Posterior cingulate gyrus (tissue), 11 donors: ENCODE results near the gene GASK1A.

Experiments
- DNase-seq, 10 donors: peaks; one replicate each; pipeline versions ENCODE4 v3.0.0 to v3.0.0-alpha.2; 2020 to 2021; ENCODE audit warnings: mixed read lengths in 3 of 10
- intact Hi-C: fragments of 100-400 bp; cut with DNase I; formaldehyde crosslinking; loops from one replicate; pipeline ENCODE4 v1.15.1; 2023

GASK1A gene

DNA sequence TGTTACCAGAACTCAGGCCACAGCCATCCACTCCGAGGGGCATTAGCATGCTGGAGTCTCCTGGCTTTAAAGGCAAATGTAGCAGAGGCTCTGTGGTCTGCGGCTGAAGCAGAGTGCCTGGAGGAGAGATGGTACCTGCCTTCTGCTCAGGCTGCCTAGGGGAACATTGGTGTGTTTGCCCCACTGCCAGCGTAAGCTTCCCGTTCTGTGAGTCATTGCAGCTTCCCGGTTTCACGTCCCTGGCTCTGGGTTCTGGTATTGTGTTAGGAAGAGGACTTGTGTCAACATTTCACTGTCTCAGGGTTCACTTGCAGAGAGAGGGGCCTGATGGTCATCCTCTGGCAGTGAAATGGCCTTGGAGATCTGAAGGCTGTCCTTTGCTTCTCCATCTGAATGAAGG is 1.8 kb downstream of the GASK1A start:
- intact Hi-C loops, result no loop called here
- DNase-seq, result no peak

DNA sequence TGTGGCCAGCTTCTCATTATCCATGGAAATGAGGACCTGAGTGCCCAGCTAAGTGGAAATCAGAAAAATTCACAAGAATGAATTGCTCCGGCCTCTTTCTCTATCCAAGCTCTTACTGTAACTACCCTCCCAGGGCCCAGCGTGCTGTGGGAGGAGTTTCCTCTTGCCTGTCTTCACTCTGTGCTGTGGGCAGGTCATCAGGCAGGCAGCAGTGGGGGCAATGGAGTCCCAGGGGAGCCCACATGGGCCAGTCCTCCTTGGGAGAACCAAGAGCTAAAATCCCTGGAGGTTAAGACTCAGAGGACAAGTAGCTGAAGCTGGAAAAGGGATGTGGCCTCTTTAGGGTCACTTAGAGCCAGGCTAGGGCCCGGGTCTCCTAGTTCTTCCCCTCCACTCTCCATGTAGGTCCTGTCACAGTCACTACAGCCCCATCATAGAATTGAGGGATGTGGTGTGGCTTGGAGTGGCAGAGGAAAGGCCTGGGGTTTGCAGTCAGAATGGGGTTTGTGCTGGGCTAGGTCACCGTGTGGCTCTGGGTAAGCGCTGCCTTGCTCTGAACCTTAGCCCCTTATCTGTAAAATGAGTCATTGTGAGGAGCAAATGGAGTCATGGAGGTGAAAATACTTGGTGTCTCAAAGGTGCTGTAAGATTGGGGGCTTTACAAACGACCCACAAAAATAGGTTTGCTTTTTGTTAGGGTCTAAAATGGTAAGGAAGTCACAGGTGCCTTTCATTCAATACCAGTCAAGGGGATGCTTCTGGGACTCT is 3.7 kb downstream of the GASK1A start:
- intact Hi-C loops, result no loop called here
- DNase-seq, result no peak

DNA sequence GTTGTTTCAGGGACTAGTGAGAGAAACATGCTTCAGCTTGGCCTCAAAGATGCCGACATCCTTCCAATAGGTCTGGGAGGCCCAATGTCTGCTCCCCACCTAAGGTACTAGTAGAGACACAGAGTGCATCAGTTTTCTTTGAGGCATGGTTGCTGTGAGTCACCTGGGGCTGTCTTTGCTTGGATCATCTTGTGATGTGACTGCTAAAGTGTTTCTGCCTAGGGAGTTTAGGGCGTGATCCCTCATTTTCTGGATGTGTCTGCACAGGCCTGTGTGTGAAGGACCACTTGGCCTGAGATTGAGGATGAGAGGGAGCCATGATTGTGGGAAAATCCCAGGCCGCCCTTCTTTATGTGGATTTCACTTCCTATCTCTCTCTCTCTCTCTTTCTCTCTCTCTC is 4.8 kb downstream of the GASK1A start:
- no peak for DNase-seq
- intact Hi-C loops, result no loop called here

DNA sequence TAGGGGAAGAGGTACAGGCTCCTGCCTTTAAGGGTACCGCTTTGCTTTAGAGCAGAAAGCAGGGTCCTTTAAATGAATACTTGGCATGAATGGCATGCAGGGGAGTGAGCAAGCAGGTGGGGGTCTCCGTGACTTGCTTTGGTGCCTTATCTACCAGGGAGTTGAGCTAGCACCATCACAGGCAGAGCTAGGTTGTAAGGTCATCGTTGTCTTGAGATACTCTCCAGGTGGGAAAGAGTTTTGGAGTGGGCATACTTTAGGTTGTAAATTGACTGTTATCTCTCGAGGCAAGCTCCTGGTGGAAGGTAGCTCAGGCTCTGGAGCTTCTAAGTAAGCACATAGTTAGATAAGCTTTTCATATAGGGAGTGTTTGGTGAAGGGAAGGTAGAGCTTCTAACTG is 5.6 kb downstream of the GASK1A start:
- no peak for DNase-seq
- intact Hi-C loops, result no loop called here

DNA sequence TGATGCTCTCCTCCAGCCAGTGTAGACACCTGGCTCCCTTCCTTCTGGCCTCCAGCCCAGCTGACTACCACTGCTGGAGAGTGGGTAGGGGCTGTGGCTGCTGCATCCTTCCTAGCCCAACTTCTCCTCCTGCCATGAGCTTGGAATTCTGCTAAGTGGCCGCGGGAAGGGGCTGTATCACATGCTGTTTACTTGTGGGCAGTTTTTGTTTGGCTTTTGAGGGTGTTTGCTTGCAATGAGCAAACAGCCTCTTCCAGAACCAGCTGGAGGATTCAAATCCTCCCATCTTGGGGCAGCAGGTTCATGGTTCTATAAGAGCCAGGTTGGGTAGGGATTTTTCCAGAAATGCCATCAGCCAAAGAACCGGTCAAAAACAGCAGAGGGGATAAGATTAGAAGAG is 9.0 kb downstream of the GASK1A start:
- no peak for DNase-seq
- intact Hi-C loops, result no loop called here

DNA sequence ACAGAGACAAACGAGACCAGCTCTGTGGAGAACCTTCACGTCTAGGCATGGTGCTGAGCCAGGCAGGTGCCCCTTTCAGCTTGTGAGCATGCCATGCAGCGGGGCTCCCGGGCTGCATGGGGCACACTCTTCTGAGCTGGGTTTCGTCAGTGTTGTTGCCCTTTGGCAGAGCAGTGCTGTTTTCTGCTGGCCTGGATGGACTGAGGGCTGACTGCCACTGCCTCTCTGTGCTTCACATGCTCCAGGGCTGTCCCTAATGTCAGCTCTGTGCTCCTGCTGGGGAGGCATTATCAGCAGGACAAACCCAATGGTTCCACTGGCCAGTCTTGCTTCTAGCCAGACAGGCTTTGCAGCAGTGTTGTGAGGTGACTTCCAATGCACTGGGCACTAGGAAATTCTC is 9.5 kb downstream of the GASK1A start:
- intact Hi-C loops, result no loop called here
- peak in 3 of 10 donors; percentile 16 to 84 (median 21) for DNase-seq

DNA sequence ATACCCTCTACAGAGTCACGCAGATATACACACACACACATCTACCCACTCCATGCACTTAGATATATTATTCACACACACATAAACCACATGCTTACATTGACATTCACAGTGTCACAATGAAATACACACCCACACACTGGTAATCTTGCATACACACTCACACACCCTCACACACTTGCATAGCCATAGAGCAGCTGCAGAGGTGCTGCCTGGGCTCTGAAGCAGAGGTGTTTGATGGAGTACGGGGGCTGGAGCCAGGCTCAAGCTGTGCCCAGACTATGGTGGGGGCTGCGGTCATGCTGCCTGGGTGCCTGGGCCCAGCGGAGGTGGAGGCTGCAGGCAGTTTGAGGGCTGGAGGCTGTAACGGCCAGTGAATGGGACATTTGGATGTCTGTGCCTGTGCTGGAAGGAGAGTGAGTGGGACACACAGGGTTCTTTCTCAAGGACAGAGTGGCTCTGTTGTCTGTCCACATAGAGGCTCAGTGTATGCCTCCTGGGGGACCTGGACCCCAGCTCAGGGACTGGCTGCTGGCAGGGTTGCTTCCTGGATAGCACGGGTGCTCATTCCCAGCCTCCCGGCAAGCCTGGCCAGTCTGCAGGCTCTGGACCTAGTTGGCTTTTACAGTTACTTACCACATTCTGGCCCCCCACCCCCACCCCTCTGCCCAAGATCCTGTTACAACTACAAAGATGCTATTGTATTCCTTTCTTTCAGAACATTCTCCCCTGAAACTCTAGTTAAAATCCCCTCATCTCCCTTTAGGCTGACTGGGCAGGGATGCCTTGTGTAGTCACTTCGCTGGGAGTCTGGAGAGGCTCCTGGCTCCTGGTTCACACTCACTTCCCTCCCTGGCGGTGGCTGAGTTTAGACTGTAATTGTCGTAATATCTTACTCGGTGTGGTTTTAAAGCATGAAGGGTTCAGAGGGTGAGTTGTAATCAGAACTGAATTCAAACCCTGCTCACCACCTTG is 12.5 kb downstream of the GASK1A start:
- peak; percentile 30 to 94 (median 54) for DNase-seq
- intact Hi-C loops, result no loop called here

DNA sequence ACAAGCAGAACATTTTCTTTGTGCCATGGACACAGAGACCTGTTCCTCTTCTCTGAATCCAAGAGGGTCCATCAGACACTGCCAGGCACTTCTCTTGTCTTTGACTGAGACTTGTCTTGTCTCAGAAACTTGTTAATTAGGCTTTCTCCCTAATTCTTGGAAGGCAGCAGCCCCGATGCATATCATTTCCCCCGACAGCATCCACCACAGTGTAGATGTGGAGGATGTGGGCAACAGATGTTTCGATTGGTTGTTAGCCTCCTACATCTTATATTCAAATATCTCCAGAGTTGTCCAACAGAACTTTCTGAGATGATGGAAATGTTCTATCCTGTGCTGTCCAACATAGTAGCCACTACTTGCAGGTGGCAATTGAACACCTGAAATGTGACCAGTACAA is 15.5 kb downstream of the GASK1A start:
- DNase-seq, result no peak
- intact Hi-C loops, result no loop called here

DNA sequence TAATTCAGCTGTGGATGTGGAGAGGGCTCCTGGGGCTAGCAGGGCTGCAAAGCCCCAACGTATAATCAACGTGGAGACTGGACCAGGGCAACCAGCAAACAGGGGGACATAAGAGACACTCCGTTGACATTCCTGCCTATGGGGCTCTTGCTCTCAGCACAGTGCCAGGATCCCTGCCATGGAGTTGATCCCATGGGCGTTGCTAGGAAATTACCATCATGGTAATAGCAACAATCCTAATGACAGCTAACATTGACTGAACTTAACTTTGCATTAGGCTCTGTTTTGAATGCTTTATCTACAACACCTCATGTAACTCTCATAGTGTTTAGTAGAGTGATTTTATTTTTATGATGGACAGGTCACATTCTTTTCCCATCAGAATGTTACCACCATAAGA is 16.9 kb downstream of the GASK1A start:
- no peak for DNase-seq

DNA sequence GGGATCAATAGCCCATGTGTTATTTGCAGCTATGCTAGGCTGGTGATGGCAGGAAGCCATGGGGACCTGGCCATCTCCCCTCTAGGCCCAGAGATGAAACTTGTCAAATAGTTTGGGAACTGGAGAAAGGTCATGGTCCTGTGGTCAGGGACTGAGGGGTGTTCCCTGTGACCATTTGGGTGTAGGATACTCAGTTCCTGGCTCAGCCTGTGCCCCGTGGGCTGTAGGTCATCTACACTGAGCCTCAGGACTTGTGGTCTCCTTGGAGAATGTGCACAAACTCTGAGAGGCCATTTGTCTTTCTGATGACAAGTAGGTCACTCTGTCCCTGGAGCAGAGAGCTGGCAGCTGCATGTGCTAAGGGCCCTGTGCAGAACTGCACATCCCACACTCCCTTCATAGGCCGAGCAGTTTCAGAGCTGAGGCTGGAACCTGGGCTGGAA is 17.5 kb downstream of the GASK1A start:
- peak in 8 of 10 donors; percentile 27 to 92 (median 66) for DNase-seq
- intact Hi-C loops, result no loop called here

More for the DNA sequence above, 16.9 kb downstream of the GASK1A start:
- intact Hi-C loops, result no loop called here

DNA sequence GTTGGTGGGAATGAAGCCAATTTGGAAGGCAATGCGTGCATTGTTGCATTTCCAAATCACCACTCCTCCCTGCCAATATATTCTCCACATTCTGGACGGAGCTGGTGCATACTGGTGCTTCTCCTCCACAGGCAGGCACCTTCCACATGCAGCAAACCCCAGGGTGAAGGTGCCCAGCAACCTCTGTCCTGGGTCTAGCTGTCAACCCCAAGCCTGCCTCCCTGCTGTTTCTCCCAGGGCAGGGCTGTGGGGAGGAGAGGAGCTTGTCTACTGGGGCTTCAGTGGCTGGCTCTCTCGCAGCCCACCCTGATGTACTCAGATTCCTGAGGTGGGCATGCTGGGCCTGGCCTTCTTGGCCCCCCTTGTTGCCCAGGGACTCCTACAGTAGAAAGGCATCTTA is 20.1 kb downstream of the GASK1A start:
- peak in 2 of 10 donors; percentile 59 for DNase-seq
- intact Hi-C loops, result no loop called here

DNA sequence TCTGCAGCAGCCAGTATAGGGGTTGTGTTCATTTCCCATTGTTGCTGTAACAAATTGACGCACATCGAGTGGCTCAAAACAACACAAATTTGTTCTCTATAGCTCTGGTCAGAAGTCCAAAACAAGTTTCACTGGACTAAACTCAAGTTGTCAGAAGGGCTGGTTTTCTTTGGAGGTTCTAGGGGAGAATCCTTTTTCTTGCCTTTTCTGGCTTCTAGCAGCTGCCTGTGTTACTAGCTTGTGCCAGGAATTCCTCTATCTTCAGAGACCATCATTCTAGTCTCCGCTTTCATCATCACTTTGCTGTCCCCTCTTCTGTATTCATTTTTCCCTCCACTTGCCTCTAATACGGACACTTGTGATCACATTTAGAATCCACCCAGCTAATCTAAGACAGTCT is 20.5 kb downstream of the GASK1A start:
- intact Hi-C loops, result no loop called here
- DNase-seq, result no peak

DNA sequence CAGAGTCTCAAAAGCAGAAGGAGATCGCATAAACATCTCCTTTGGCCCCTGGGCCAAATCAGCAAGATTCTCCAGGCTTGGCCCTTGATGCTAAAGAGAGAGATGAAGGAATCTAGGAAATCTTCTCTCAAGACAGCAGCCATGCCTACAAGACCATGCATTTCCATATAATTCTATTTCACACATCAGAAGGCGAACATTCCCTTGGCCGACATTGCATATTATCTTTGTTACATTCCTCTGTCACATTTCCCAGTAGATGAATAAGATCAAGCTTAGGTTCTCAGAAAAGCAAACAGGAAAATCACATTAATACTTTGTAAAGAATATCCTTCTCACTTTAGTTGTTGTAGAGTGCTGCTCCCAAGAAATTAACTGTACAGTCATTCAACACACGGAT is 21.3 kb downstream of the GASK1A start:
- DNase-seq, result peak in 1 of 10 donors; percentile 39
- intact Hi-C loops, result no loop called here

DNA sequence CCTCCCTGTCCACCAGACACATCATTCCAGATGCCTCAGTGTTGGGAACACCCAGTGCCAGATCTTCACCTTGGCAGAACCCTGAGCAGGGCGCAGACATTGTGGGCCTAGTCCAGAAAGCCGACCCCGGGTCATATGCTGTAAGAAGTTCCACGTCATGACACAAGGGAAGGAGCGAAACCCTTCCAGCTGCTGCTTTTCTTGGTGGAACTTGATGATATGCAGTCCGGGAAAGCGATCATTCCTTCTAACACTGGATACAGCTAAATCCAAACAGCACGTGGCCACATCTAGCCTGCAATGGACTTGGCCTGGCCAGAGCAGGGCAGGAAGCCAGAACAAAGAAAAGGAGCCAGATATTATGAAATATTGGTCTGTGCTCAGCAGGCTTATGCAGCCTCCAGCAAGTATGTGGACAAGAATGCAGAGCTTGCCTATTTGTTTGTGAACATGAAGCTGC is 22.0 kb downstream of the GASK1A start:
- peak in 3 of 10 donors; percentile 38 to 80 (median 75) for DNase-seq
- intact Hi-C loops, result no loop called here

DNA sequence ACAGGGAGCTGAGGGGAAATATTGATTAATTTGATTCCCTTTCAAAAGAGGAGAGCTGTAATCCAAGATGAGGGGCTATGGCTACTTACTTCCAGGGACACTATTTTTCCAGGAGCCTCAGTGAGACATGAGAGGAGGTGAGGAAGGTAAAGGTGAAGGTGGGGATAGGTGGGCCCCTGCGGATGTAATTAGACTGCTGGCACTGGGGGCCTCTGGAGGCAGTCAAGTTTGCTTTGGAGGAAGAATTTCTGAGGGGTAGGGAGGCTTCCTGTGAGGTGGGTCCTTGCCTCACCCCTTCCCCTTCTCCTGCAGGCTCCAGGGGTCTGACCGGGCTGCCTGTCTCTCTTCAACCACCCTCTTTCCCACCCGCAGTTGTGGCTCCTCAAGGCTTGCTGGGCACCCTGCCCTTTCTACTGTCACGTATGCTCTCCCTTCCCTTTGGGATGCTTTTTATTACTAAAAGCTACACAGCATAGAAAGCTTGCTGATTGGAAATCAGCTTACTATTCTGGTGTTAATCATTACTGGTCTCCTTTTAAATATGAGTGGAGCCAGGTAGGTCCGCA is 22.5 kb downstream of the GASK1A start:
- intact Hi-C loops, result no loop called here
- DNase-seq, result no peak

DNA sequence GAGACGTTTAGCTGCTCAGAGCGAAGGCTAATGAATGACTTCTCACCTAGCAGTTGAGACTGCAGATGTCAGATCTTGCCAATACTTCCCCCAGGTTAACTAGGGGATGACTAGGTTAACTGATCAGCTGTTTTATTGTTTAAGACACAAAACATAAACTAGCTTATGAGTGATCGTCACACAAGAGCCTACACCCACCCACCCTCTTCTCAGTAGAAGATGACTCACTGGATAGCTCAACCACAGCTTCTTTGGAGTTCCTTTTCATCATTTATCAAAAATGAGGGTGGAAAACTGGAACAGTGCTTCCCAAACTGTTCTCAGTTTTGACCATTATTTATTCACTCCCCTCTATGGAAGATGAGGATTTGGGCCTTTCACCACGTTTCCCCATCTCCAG is 25.2 kb downstream of the GASK1A start:
- no peak for DNase-seq
- intact Hi-C loops, result no loop called here

DNA sequence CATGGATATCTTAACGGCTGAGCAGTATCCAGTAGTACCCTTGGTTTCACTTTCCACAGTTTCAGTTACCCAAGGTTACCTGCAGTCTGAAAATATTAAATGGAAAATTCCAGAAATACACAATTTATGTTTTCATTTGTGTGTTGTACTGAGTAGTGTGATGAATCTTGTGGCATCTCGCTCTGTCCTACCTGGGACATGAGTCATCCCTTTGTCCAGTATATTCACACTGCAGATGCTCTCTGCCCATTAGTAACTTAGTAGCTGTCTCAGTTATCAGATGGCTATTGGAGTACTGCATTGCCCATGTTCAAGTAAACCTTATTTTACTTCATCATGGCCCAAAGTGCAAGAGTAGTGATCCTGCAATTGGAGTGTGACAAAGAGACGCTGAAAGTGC is 26.1 kb downstream of the GASK1A start:
- intact Hi-C loops, result no loop called here
- no peak for DNase-seq

DNA sequence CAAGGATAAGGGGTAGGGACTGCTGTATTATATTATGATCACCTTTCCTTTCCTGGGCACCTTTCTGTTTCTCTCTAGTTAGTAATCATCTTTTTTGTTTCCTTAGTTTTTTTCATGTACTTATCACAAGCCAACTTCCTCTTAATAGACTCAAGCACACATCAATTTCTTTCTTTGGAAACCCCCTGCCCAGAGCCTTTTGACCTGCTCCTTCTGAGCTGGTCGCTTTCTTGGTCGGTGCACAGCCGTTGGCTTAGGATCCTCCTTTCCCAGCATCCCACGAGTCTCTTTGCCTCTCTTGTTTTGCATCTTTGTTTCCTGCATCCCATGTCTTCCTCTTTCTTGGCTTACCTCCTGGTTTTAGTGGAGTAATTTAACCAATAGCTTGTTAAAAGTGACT is 26.9 kb downstream of the GASK1A start:
- intact Hi-C loops, result no loop called here
- DNase-seq, result no peak

DNA sequence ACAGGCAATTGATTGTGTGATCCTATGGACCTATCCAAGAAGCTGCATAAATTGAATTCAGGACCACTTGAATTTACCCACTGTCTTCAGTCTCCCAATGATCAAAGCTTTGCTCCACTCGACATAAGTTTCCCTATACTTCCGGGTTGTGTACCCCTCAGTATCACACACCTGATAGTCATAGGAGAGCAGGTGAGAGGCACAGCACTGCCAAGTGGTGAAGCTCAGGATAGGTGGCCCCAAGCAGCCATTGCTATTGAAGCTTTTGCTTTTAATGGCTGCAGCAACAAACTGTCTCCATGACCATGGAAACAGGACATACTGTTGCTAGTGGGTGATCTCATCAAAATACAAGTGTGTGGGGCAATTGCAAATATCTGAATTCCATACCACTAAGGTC is 27.7 kb downstream of the GASK1A start:
- intact Hi-C loops, result no loop called here
- no peak for DNase-seq

DNA sequence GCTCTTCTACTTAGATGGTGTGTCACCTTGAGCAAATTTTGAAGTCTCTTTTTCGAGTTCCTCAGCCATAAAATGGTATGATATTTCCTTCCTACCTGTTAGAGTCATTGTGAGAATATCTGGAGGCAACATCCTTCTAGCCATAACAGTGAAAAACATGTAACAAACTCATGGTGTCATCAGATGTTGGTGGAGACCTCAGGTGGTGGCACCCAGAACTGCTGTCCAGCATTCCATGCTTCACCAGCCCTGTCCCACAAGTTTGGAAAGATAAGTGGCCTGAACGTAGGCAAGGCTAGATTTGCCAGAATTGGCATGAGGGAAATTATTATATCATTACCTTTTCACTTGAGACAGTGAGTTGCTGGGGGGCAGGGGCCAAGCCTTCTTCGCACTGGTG is 30.4 kb downstream of the GASK1A start:
- intact Hi-C loops, result no loop called here
- peak in 1 of 10 donors; percentile 2 for DNase-seq

DNA sequence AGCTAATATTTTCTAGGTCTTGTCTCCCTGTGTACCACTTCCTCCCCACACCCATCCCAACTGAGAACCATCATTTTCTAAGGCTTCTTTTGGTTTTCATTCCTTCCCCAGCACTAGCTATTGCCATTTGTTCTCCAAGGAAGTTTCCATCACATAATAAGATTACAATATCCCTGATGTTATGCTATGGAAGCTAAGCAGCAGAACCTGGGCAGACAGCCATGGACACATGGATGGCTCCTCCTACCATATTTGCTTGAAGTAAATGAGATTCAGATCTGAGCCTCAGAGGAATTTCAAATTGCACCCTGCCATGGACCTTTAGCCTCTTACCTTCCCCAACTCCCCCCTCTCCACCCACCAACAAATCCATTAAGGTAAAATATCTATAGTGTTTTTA is 31.5 kb downstream of the GASK1A start:
- DNase-seq, result no peak
- intact Hi-C loops, result no loop called here
